GM21717 (cell line): ENCODE results near the gene TSPYL1.
"Not testable (repeated sequence)": the region's sequence is repeated elsewhere in the genome, so short reads cannot be mapped to it uniquely, and the experiment has no call there.

ENCODE experiments used
- ATAC-seq: cut with Tn5 transposase; IDR thresholded peaks from one replicate; pipeline ENCODE4 v1.9.1; 2021; ENCODE audit warnings: mild to moderate bottlenecking, moderate library complexity; ENCODE audit not compliant: unreplicated experiment

The TSPYL1 gene

DNA sequence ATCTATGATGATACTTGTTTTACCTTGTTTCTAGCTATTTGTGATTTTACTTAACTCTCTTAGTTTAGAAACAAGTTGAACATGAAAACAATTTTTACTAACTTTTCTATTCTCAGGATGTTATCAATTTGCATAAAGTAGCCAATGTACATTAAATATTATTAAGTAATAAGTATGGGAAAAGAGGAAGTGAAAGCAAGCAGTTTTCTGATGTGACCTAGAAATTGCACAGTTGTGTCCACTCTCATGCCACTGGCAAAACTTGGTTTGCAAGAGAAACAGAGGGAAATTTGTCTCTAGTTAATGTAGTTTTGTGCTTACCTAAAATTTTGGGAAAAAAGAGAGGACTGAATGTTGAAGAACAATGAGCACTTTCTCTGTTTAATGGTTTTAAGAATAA lies 19.2 kb upstream of the TSPYL1 start:
- ATAC-seq = no peak

DNA sequence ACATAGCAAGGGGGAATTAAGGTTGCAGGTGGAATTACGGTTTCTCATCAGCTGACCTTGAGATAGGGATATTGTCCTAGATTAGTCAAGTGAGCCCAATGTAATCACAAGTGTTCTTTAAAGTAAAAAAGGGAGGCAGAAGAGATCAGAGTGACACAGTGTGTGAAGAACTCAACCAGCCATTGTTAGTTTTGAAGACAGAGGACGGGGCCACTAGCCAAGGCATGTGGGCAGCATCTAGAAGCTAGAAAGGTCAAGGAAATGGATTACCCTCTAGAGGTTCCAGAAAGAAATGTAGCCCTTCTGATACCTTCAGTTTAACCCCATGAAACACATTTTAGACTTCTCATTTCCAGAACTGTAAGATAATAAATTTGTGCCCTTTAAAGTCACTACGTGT lies 18.5 kb upstream of the TSPYL1 start:
- ATAC-seq = no peak

DNA sequence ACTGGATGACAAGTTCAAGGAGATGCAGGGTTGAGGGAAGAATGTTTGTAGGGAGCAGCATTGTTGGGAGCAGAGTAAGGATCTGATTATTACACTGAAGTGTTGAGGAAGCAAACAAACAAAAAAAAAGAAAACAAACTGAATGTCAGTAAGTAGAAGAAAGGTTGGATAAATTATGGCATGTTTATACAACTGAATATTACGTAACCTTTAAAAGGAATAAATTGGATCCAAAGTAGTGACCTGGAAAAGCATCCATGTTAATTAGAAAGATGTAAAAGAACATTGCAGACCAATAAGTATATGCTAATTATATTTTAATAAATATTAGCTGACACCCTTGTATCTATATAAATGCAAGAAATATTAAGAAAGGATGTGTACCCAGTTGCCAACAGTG lies 12.8 kb upstream of the TSPYL1 start:
- no peak for ATAC-seq

DNA sequence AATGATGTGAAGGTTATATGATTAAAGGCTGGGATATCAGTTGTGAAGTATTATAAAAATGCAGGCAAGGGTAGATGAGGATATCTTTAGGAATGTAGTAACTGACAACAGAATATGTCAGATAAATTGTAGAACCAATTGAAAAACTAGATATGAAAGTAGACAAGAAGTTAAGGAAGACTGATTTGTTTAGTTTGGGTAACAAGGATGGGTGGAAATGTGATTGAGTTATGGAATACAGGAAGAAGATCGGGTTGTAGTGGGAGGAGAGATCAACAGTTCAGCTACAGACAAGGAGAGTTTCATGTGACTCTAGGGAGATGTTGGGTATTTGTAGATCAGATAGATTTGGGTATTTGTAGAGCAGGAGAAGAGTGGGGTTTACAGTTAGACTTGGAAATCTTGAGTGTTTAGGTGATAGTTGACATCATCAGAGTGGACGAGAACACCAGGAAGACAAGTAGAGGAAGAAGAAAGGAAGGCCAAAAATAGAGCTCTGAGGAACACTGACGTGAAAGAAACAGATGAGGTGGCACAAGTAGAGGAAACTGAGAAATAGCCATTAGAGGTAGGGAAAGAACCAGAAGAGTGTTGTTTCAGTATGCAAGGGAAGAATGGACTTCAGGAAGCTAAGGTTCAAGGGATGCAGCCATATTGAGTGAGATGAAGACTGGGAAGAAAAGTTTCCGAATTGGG lies 12.1 kb upstream of the TSPYL1 start:
- no peak for ATAC-seq

DNA sequence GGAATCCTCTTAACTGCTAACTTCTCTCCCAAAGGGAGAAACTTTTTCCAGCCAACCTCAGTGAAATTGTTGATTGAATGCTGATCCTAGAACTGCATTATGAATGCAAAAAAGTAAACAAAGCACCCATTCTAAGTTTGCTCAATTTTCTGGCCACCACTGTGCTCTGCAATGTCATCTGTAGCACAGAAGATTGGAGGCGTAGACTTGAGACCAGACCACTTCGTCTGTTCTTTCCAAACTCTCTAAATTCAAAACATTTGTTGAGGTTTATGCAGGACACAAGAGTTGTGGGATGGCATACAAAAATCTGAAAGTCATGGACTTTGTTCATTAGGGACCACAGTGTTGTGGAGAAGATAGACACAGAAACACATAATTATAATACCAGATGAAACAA lies 11.1 kb upstream of the TSPYL1 start:
- no peak for ATAC-seq

DNA sequence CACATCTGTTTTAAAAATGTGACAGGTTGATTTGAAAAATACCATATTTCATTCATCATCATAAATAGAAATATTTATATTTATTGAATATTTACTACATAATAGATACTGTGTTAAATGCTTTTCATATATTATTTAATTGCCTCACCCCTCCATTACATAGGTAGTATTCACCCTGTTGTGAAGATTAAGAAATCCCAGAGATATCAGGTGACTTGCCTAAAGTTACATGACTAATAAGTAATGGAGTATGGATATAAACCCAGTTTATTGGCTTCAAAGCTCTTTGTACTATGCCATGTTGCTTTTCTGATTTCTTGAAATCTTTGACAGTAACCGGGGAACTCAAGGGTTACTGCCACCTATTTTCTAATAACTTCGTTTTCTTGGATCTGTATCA lies 10.1 kb upstream of the TSPYL1 start:
- ATAC-seq = no peak

DNA sequence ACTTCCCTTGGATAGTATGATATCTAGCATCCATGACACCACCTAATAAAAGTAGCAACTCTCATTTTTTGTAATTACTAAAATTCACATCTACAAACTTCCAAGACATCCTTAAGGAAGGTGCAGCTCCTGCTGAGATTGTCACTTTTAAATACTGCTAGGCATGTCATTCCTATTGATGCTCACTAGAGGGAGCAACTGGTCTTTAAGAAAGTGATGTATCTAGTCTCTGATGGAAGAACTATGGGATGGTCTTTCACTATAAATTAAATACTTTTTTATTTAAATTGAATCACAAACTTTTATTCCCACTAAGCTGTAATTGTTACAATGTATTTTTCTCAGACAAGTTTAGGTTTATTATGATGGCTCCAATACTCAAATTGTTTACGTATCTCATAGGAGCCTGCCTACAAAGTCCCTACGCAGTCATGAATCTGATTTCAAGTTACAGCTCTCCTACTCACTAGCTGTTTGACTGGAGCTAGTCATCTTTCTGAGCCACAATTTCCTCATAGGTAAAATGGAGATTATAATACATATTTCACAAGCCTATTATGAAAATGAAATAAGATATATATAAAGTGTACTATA lies 8.1 kb upstream of the TSPYL1 start:
- ATAC-seq = peak; percentile 62

DNA sequence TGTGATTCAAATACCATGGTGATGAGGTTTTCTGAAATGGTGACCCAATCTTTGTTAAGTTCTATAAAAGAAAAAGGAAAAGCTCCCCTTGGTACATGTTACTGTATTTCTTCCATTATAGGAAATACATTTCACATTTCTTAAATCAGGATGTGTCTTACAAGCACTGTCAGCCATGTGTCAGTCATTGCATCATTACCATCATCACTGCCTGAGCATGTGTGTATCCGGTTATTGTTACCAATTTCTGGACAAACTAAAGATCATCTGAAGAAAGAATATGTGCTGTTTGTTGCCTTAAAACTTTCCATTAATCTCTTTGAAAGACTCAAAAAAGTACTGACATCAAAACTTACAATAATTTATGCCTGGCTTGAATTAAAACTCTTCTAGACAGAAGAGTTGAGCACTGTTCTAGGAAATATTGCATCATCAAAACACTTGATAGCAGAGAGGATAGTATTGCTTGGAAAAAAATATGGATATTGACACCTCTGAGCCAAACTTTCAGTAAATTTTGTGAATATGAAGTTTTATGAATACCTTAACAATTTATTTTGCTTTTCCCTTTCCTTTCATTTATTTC lies 7.1 kb upstream of the TSPYL1 start:
- no peak for ATAC-seq

DNA sequence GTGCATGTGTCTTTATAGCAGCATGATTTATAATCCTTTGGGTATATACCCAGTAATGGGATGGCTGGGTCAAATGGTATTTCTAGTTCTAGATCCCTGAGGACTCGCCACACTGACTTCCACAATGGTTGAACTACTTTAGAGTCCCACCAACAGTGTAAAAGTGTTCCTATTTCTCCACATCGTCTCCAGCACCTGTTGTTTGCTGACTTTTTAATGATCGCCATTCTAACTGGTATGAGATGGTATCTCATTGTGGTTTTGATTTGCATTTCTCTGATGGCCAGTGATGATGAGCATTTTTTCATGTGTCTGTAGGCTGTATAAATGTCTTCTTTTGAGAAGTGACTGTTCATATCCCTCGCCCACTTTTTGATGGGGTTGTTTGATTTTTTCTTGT lies 5.3 kb upstream of the TSPYL1 start:
- not testable (repeated sequence) for ATAC-seq

DNA sequence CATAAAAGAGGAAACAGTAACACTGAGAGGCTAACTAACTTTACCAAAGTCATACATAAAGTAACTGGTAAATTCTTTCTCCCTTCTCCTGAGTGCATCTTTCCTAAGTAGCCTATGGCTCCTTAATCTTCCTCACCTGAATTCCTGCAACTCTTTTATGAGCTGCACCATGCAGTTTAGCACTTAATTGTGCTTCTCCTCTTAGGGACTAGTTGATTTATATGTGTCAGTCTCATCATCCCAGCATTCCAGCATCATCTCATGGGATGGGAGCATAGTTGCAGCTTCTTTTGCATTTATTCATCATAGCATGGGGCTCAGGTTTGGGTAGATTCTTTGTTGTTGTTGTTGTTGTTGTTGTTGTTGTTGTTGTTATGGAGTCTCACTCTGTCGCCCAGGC lies 3.5 kb upstream of the TSPYL1 start:
- no peak for ATAC-seq

DNA sequence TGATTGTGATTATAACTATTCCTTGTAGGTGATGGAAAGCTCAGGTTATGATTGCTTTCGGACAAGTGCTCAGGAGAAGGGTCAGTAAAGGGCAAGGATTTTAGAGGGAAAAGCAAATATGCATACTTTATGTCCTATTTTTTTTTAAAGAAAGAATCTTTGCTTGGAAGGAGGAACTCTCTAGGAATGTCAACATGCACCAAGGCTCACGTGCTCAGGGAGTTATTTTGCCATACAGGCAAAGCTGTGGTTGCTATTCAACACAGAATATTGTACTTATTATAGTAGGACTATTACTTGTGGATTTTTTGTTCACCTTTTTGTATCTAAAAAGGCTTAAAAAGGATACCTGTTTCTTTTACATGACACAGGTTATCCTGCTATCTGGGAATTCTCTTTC lies 3.0 kb upstream of the TSPYL1 start:
- no peak for ATAC-seq

DNA sequence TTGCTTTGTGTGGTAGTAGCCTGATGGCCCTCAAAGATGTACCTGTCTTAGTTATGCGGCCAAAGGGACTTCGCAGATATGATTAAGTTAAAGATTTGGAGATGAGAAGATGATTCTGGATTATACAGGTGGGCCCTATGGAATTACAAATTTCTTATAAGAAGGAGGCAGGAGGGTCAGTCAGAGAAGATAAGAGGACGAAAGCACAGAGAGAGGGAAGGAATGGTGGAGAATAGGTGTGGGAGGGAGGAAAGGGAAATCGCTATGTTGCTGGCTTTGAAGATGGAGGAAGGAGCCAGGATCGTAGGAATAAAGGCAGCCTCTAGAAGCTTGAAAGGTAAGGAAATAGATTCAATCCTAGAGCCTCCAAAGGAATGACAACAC lies 1.2 kb upstream of the TSPYL1 start:
- no peak for ATAC-seq

DNA sequence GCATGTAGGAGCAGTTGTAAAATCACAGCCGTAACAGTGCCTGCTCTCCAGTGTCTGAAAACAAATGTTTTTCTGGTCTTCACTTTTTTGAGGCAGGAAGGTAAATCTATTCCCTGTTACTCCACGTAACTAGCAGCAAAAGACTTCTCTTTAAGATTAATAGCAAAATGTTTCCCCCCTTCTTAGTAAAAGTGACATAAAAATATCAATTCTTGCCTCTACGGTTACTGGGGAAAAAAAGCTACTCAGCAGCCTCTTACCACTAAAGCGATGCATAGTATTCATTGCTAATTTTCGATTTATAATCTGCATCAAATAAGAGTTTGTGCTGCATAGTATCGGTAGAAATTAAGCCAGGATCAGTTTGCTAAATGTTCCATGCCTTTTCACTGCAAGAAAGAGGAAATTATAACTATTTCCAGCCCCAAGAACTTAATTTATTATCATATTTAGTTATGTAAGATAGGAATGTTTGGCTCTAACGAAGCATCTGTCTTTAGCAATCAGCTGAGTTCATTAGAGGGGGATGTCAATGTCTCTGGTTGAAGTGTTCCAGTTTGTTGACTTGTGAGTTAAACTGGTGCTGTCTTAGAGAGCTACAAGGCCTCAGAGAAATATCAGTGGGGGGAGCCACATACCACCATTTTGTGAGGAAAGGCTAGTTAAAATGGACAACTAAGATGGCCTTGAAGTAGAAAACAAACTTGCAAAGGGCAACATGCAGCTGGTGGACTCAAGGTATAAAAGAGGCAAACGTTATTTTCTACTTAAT lies 617 bp upstream of the TSPYL1 start:
- ATAC-seq = no peak

DNA sequence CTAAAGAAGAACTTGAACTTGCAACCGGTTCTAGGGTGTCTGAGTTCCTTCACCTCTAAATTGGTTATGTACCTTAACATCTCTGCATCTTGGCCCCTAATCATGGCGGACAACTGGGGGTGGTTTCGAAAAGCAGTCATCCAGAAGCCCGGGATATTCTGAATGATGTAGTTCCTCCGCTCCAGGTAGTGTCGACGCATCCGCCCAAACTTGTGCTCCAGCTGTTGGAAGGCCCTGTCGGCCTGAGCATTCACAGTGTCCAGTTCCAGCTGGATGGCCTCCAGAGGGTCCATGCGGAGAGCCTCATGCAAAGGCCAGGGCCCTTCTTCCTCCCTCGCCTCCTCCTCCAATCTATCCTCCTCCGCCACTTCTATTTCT lies 887 bp downstream of the TSPYL1 start:
- ATAC-seq = no peak

DNA sequence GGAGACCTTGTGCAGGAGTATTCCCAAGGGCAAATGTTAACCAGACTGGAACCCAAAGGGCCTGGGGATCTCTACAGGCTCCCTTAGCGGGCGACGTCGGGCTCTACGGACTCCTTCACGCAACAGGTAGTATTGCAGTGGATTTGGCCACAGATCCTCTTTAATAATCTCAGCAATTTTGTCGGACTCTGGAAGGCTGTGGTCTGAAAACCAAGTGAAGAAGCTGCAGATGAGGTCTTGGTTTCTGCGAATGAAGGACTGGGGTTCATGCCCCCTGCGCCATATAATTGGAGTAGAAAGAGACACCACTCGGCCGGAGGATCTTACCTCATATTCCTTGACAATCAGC lies 1.3 kb downstream of the TSPYL1 start:
- ATAC-seq = no peak

DNA sequence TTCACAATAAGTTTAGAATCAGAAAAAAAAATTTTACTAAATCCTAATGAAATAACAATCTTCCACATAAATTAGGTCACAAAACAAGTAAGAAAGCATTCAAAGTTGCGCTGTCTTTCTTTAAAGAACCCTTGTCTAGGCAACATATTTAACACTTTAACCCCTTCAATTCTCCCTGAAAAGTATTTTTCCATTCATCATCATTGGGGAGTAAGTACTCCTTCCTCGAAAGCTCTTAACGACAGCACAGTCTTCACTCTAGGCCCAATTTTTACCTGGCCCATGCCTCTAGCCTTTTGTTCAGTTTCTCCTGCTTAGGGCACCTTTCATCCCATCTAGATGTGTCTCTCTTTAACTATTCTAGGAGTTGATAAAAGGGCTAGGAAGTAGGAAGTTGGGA lies 2.6 kb downstream of the TSPYL1 start:
- ATAC-seq = no peak

DNA sequence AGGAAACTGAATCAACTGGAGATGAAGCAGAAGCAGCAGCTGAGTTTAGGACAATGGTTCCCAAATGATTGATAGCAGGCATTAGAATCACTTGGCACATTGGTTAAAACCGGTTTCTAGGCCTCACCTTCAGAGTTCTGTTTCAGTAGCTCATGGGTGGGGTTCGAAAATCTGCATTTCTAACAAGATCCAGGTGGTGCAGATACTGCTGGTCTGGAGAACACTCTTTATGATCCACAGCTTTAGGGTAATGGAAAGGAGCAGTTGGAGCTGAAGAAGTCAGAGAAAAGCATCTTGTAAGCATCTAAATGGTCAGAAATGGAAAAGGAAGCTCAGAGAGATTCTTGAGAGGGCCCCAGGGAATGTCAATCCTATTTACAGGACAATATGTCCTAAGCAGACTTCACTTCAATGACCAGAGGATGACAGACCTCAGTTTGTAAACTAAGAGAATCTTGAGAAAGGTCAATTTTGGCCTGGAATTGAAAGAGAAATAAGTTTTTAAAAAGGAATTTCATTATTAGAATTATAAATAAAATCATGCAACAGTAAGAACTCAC lies 8.5 kb downstream of the TSPYL1 start:
- no peak for ATAC-seq

DNA sequence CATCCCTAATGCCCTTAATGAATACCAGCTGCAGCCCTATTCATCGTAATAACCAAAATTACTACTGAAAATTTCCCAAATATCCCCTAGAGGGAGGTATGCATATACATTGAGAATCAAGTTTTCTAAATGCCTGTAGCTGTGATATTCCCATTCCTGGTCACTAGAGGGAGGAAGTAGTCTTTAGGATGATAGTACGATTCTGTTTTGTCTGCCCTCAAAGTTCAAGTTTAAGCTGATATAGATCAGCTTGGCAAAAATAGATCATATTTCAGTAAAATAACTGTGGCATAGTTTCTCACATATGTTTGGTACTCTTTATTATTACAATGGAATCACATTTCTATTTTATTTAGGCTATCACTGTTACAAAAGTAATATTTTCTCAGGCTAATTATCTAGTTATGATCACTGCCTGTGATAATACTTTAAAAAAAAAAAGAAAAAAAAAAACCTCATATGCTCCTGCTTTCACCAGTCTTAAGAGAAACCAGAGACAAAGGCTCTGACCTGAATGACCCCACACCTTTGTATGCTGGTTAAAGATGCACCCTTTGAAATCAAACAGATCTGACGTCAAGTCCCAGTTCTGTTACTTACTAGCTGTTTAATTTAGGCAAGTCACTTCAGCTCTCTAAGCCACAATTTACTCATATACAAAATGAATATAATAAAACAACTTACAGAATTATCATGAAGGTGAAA lies 11.0 kb downstream of the TSPYL1 start:
- peak; percentile 84 for ATAC-seq

DNA sequence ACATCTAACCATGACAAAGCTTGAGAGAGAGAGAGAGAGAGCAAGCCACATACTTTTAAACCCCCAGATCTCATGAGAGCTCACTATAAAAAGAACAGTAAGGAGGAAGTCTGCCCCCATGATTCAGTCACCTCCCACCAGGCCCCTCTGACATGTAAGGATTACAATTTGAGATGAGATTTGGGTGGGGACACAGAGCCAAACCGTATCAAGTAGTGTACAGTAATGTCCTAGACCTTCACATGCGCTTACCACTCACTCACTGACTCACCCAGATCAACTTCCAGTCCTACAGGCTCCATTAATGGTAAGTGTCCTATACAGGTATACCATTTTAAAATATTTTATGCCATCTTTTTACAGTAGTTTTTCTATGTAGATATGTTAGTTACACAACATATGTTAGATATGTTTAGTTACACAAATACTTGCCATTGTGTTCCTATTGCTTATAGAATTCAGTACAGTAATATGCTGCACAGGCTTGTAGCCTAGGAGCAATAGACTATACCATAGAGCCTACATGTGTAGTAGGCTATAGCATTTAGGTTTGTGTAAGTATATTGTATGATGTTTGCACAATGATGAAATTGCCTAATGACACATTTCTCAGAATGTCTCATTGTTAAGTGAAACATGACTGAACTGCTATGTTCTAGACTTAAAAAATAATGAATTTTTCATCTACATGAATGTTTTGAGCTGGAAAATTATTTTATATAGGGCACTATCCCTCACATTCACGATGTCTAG lies 11.7 kb downstream of the TSPYL1 start:
- ATAC-seq = no peak

DNA sequence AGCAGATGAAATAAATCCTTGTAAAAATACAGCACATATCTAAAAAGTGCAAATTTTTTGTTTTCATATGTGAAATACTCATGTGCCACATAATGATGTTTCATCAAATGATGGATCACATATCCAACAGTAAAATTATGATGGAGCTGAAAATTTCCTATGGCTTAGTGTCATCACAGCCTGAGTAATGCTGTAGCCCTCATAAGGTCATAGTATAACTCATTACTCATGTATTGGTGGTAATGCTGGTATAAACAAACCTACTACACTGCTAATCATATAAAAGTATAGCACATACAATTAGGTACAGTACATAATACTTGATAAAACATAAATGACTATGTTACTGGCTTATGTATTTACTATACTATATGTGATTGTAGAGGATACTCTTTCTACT lies 12.9 kb downstream of the TSPYL1 start:
- no peak for ATAC-seq
